HEK293 (cell line): ENCODE data around the gene MRPS6.

Experiments
- CTCF ChIA-PET: fragments of 350-600 bp; formaldehyde crosslinking; extraction: SDS; loops from one replicate; lab custom pipeline; 2021; ENCODE audit warnings: antibody characterized with exemption; lab: Yijun Ruan, JAX
- POLR2A ChIA-PET: fragments of 300-600 bp; formaldehyde crosslinking; extraction: SDS; loops from one replicate; lab custom pipeline; 2020; ENCODE audit warnings: antibody characterized with exemption, inconsistent platforms; lab: Yijun Ruan, JAX
- H3K27ac ChIP-seq: fragments of 200-500 bp; sonication (Bioruptor generic); 2 replicates; pipeline ENCODE4 v1.5.1; 2014; ENCODE audit warnings: low read depth, low read length, control low read depth, inconsistent platforms; ENCODE audit errors: extremely low read depth
- H3K36me3 ChIP-seq, 2 experiments: fragments of 200-500 bp in 1 of 2; sonication (Bioruptor generic) in 1 of 2; 1 replicate in 1 of 2; 2 replicates in 1 of 2; pipeline ENCODE4 v1.5.1; 2014 to 2017; ENCODE audit warnings: inconsistent platforms in 2 of 2, low read length in 2 of 2; ENCODE audit not compliant: control insufficient read depth in 2 of 2, insufficient read depth in 1 of 2
- H3K4me1 ChIP-seq: fragments of 200-500 bp; sonication (Bioruptor generic); 2 replicates; pipeline ENCODE4 v1.5.1; 2014; ENCODE audit warnings: mild to moderate bottlenecking, low read length, inconsistent platforms; ENCODE audit not compliant: control insufficient read depth, insufficient read depth
- H3K4me3 ChIP-seq: 2 replicates; pipeline ENCODE4 v1.5.1; 2011; ENCODE audit warnings: low read depth, mild to moderate bottlenecking, control low read depth, low read length, moderate library complexity
- H3K9me3 ChIP-seq: fragments of 200-500 bp; sonication (Bioruptor generic); 2 replicates; pipeline ENCODE4 v1.5.1; 2014; ENCODE audit warnings: low read depth, low read length, inconsistent platforms; ENCODE audit not compliant: control insufficient read depth, insufficient read depth
- AEBP2 ChIP-seq: fragments of 450-650 bp; formaldehyde crosslinking; IDR thresholded peaks from 2 replicates; pipeline ENCODE4 v1.5.1; 2016; ENCODE audit warnings: missing biosample characterization, missing genetic modification characterization, borderline replicate concordance
- CTCF ChIP-seq: fragments of 450-650 bp; formaldehyde crosslinking; IDR thresholded peaks from 2 replicates; pipeline ENCODE4 v1.5.1; 2016; ENCODE audit warnings: missing biosample characterization, missing genetic modification characterization
- ELK4 ChIP-seq: IDR thresholded peaks from 2 replicates; pipeline ENCODE4 v1.6.1; 2011; ENCODE audit warnings: mild to moderate bottlenecking, low read depth, low read length, borderline replicate concordance
- GLIS2 ChIP-seq: fragments of 450-650 bp; formaldehyde crosslinking; IDR thresholded peaks from 2 replicates; pipeline ENCODE4 v1.5.1; 2016; ENCODE audit warnings: missing biosample characterization, missing genetic modification characterization
- PRDM4 ChIP-seq: fragments of 450-650 bp; formaldehyde crosslinking; IDR thresholded peaks from 2 replicates; pipeline ENCODE4 v1.5.1; 2017; ENCODE audit warnings: missing biosample characterization, missing genetic modification characterization
- WT1 ChIP-seq: fragments of 450-650 bp; formaldehyde crosslinking; IDR thresholded peaks from 2 replicates; pipeline ENCODE4 v1.5.1; 2016; ENCODE audit warnings: missing biosample characterization, missing genetic modification characterization
- ZBTB10 ChIP-seq: fragments of 450-650 bp; formaldehyde crosslinking; IDR thresholded peaks from 2 replicates; pipeline ENCODE4 v1.5.1; 2016; ENCODE audit warnings: missing biosample characterization, missing genetic modification characterization
- ZBTB17 ChIP-seq: fragments of 450-650 bp; formaldehyde crosslinking; IDR thresholded peaks from 2 replicates; pipeline ENCODE4 v1.5.1; 2016; ENCODE audit warnings: missing biosample characterization, missing genetic modification characterization
- ZBTB8A ChIP-seq: fragments of 450-650 bp; formaldehyde crosslinking; IDR thresholded peaks from 2 replicates; pipeline ENCODE4 v1.5.1; 2016; ENCODE audit warnings: missing biosample characterization, missing genetic modification characterization
- ZNF133 ChIP-seq: fragments of 450-650 bp; formaldehyde crosslinking; IDR thresholded peaks from 2 replicates; pipeline ENCODE4 v1.5.1; 2016; ENCODE audit warnings: missing biosample characterization, missing genetic modification characterization
- ZNF138 ChIP-seq: fragments of 450-650 bp; formaldehyde crosslinking; IDR thresholded peaks from 2 replicates; pipeline ENCODE4 v1.5.1; 2016; ENCODE audit warnings: missing biosample characterization, missing genetic modification characterization, borderline replicate concordance
- ZNF148 ChIP-seq: fragments of 450-650 bp; formaldehyde crosslinking; IDR thresholded peaks from 2 replicates; pipeline ENCODE4 v1.5.0; 2017; ENCODE audit warnings: missing biosample characterization, missing genetic modification characterization, borderline replicate concordance
- ZNF18 ChIP-seq: fragments of 450-650 bp; formaldehyde crosslinking; IDR thresholded peaks from 2 replicates; pipeline ENCODE4 v1.5.1; 2016; ENCODE audit warnings: missing biosample characterization, missing genetic modification characterization
- ZNF23 ChIP-seq: fragments of 450-650 bp; formaldehyde crosslinking; IDR thresholded peaks from 2 replicates; pipeline ENCODE4 v1.5.1; 2016; ENCODE audit warnings: missing biosample characterization, missing genetic modification characterization, borderline replicate concordance
- ZNF510 ChIP-seq: fragments of 450-650 bp; formaldehyde crosslinking; IDR thresholded peaks from 2 replicates; pipeline ENCODE4 v1.5.1; 2018; ENCODE audit warnings: mild to moderate bottlenecking, missing genetic modification characterization, missing biosample characterization; ENCODE audit not compliant: insufficient replicate concordance
- ZNF521 ChIP-seq: fragments of 450-650 bp; formaldehyde crosslinking; IDR thresholded peaks from 2 replicates; pipeline ENCODE4 v1.5.1; 2017; ENCODE audit warnings: missing biosample characterization, mild to moderate bottlenecking, missing genetic modification characterization
- ZNF624 ChIP-seq: fragments of 450-650 bp; formaldehyde crosslinking; IDR thresholded peaks from 2 replicates; pipeline ENCODE4 v1.5.1; 2017; ENCODE audit warnings: missing biosample characterization, missing genetic modification characterization
- ZNF837 ChIP-seq: fragments of 450-650 bp; formaldehyde crosslinking; IDR thresholded peaks from 2 replicates; pipeline ENCODE4 v1.5.1; 2016; ENCODE audit warnings: missing biosample characterization, missing genetic modification characterization
- ZXDB ChIP-seq: fragments of 450-650 bp; formaldehyde crosslinking; IDR thresholded peaks from 2 replicates; pipeline ENCODE4 v1.5.1; 2016; ENCODE audit warnings: missing biosample characterization, missing genetic modification characterization

The MRPS6 gene

GRCh38 chr21:34120867-34121266, 47.5 kb downstream of the MRPS6 start:
- TF ChIP-seq WT1 (tag by site-specific recombination) (no peak), PRDM4 (tag by site-specific recombination) (no peak), ELK4 (no peak), ZNF521 (tag by site-specific recombination) (no peak), ZNF837 (tag by site-specific recombination) (no peak), ZNF23 (tag by site-specific recombination) (no peak), ZNF138 (tag by site-specific recombination) (no peak), ZNF624 (tag by site-specific recombination) (no peak), GLIS2 (no peak), ZBTB17 (tag by site-specific recombination) (no peak), ZBTB8A (tag by site-specific recombination) (no peak)
- H3K36me3 ChIP-seq: peaks cover 0 to 5% of the 10 kb centered on the region in 2 experiments; a peak in 1 of 3 replicates
- H3K9me3 ChIP-seq: no peaks in the 10 kb centered on the region
- H3K4me1 ChIP-seq: 0 out of 2 replicates have a peak, but pooled peaks cover 2% of the 10 kb centered on the region
- ChIA-PET CTCF (interaction anchor here (0.9 to 2.6 kb wide), 5 partner anchors 9 to 227 kb away, joined by 3 to 12 read pairs (median 4); no protein-coding TSS in a partner anchor), POLR2A (interaction anchor here (0.5 kb wide), 1 partner anchor 39 kb away, joined by 4 read pairs; no protein-coding TSS in a partner anchor)
- no peak overlapping the region for H3K27ac ChIP-seq
- H3K4me3 ChIP-seq: no peak overlapping the region

- 0 out of 2 replicates have a peak, but pooled peaks cover 2% of the 10 kb centered on the region for H3K4me1 ChIP-seq
- H3K4me3 ChIP-seq: no peak overlapping the region
- H3K9me3 ChIP-seq: no peaks in the 10 kb centered on the region
- peaks cover 0 to 10% of the 10 kb centered on the region in 2 experiments; a peak in 1 of 3 replicates for H3K36me3 ChIP-seq
- ChIA-PET CTCF (interaction anchor here (0.6 to 1.0 kb wide), 2 partner anchors 40 to 581 kb away, joined by 4 to 5 read pairs; no protein-coding TSS in a partner anchor), POLR2A (no interaction called here)
- H3K27ac ChIP-seq: no peak overlapping the region
- TF ChIP-seq ZNF510 (tag by site-specific recombination) (no peak), ZXDB (tag by site-specific recombination) (no peak), CTCF (tag by site-specific recombination) (no peak), ZBTB10 (tag by site-specific recombination) (no peak), ZNF148 (no peak), AEBP2 (tag by site-specific recombination) (no peak), ZNF133 (no peak), ZNF18 (tag by site-specific recombination) (no peak)
These were observed 48.7 kb downstream of the MRPS6 start for GRCh38 chr21:34122047-34122446.
